HG03432 (cell line): ENCODE results near the gene PTPRA.
"Not testable (repeated sequence)": the region's sequence is repeated elsewhere in the genome, so short reads cannot be mapped to it uniquely, and the experiment has no call there.

Experiments used
- ATAC-seq: cut with Tn5 transposase; IDR thresholded peaks from one replicate; pipeline ENCODE4 v1.9.1; 2021; ENCODE audit warnings: mild to moderate bottlenecking, moderate library complexity; ENCODE audit not compliant: unreplicated experiment

PTPRA gene

GRCh38 chr20:3040086-3040485 lies 166.8 kb downstream of the PTPRA start:
- no peak for ATAC-seq

GRCh38 chr20:3041854-3042409 lies 168.7 kb downstream of the PTPRA start:
- ATAC-seq = no peak

- ATAC-seq = no peak
These were observed 169.3 kb downstream of the PTPRA start for GRCh38 chr20:3042625-3043024.

GRCh38 chr20:3043322-3043721 lies 170.0 kb downstream of the PTPRA start, which contains the start of gene GNRH2:
Gene GNRH2, plus strand, starts transcription at chr20:3043622. Its CDS starts 793 bp downstream, at chr20:3044415.
- ATAC-seq = no peak

- ATAC-seq = no peak
These were observed 171.2 kb downstream of the PTPRA start for GRCh38 chr20:3044336-3044965.

GRCh38 chr20:3045042-3045815 lies 171.9 kb downstream of the PTPRA start:
- peak; percentile 46 for ATAC-seq

- peak; percentile 94 for ATAC-seq
These were observed 172.8 kb downstream of the PTPRA start, which contains the start of gene MRPS26 for GRCh38 chr20:3045816-3046676. Gene MRPS26, plus strand, starts transcription at chr20:3046052. Its CDS starts 17 bp downstream, at chr20:3046069.

- no peak for ATAC-seq
These were observed 173.6 kb downstream of the PTPRA start for GRCh38 chr20:3046677-3047462.

- no peak for ATAC-seq
These were observed 174.5 kb downstream of the PTPRA start for GRCh38 chr20:3047486-3048419.

GRCh38 chr20:3051385-3052019 lies 178.2 kb downstream of the PTPRA start:
- no peak for ATAC-seq

GRCh38 chr20:3059489-3059888 lies 186.2 kb downstream of the PTPRA start:
- ATAC-seq = no peak

GRCh38 chr20:3064119-3064518 lies 190.8 kb downstream of the PTPRA start:
- not testable (repeated sequence) for ATAC-seq

- ATAC-seq = no peak
These were observed 194.1 kb downstream of the PTPRA start for GRCh38 chr20:3067139-3068014.

GRCh38 chr20:3068075-3068474 lies 194.8 kb downstream of the PTPRA start:
- ATAC-seq = no peak

GRCh38 chr20:3068986-3069900 lies 196.0 kb downstream of the PTPRA start:
- ATAC-seq = no peak

- no peak for ATAC-seq
These were observed 197.4 kb downstream of the PTPRA start for GRCh38 chr20:3070725-3071124.

- no peak for ATAC-seq
These were observed 198.0 kb downstream of the PTPRA start for GRCh38 chr20:3071266-3071609.
